ENCODE data around the gene CMTR2.
"Not testable (repeated sequence)": the region's sequence is repeated elsewhere in the genome, so short reads cannot be mapped to it uniquely, and the experiment has no call there.

The CMTR2 gene, protein sequence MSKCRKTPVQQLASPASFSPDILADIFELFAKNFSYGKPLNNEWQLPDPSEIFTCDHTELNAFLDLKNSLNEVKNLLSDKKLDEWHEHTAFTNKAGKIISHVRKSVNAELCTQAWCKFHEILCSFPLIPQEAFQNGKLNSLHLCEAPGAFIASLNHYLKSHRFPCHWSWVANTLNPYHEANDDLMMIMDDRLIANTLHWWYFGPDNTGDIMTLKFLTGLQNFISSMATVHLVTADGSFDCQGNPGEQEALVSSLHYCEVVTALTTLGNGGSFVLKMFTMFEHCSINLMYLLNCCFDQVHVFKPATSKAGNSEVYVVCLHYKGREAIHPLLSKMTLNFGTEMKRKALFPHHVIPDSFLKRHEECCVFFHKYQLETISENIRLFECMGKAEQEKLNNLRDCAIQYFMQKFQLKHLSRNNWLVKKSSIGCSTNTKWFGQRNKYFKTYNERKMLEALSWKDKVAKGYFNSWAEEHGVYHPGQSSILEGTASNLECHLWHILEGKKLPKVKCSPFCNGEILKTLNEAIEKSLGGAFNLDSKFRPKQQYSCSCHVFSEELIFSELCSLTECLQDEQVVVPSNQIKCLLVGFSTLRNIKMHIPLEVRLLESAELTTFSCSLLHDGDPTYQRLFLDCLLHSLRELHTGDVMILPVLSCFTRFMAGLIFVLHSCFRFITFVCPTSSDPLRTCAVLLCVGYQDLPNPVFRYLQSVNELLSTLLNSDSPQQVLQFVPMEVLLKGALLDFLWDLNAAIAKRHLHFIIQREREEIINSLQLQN

DNA sequence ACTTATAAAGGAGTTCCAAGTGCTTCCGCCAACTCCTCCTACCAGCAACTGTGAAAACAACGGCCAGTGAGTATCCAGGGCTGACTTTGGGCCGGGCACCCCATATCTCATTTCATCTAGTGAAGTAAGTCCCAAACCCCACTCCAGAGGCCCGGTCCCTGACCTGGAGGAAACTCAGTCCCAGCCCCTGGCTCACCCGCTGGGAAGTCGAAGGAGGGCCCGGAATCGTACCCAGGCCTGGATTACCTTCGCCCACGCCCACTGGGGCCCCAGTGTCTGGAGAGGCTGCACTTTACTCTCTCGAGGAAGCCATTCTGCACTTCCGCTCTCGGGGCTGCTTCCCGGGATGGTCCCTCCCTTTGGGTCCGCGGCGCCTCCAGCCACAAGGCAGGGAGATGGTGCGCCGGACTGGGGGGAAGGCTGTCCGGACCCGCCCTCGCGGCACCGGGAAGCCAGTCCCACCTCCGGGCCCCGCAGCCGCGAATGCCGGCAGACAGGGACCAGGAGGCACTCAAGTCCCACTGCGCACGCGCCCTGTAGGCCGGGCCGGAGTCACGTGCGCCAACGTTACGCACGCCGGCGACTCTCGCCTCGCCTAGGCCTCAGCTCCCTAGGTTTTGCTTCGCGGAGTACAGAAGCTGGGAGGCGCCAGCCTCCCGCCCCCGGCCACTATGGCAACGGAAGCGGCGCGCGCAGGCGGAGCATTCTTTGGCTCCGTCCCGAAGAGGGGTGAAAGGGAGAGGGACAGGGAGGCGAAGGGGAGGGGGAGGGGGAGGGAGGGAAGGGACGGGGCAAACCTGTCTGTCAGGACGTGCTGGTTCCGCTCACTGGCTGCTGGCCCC, at the start of gene CMTR2:
Gene CMTR2, minus strand, starts transcription at position 513 of the 842 bp plus-strand sequence. CDS start 3,482 bp downstream, outside the sequence.
- no peaks in the 10 kb centered on the region for H3K9me3 ChIP-seq (ENCODE audit: low read length)
- H3K27me3 ChIP-seq (ENCODE audit: insufficient read depth, low read length) = no peaks in the 10 kb centered on the region
- peak within 1 kb of the TSS; percentile 90 for H3K4me3 ChIP-seq (ENCODE audit: low read length)
- H3K36me3 ChIP-seq (ENCODE audit: insufficient read depth, low read length) = peaks cover 30% of the 10 kb centered on the region
- peak within 1 kb of the TSS; percentile 95 for H2AFZ ChIP-seq (ENCODE audit: low read depth, low read length)
- peaks cover 14% of the 10 kb centered on the region for H3K4me1 ChIP-seq (ENCODE audit: insufficient read depth, low read length)

DNA sequence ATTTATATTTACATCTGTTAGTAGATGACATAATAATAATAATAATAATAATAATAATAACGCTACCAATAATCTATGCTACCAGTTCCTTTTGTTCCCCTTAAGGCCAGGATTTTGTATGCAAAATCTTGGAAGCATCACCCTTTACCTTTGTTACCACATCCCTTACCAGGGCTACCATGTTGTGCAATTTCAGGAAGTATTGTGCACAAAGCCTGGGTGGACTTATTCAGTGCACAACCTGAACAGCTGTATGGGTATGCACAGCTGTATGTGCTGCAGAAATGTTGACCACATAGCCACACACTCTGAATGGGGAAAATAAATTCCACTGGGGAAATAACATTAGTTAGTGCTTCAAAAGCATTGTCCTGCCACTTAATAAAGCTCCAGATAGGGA, 49.4 kb upstream of the CMTR2 start:
- Histone ChIP-seq H3K4me1 (ENCODE audit: insufficient read depth, low read length) (no peaks in the 10 kb centered on the region), H3K9me3 (ENCODE audit: low read length) (no peaks in the 10 kb centered on the region), H2AFZ (ENCODE audit: low read depth, low read length) (no peak overlapping the region), H3K4me3 (ENCODE audit: low read length) (no peak overlapping the region), H3K27me3 (ENCODE audit: insufficient read depth, low read length) (no peaks in the 10 kb centered on the region), H3K36me3 (ENCODE audit: insufficient read depth, low read length) (no peaks in the 10 kb centered on the region)

DNA sequence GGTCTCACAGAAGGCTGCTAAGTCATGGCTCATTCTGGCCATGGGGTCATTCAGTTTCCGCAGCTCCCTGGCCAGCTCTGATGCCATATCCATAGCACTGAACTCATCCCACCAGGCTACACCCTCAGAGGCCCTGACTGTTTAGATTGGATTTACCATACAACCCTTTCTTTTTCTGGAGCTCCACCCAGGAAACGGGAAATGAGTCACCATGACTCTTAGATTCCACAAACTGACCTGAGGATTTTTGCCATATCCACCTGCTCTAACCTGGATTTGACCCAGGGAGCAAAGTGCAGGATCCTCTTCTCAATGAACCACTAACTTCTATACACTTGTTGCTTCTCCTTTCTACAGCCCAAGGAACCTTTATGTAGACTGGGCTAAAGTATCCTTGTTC, 49.0 kb upstream of the CMTR2 start:
- no peak overlapping the region for H2AFZ ChIP-seq (ENCODE audit: low read depth, low read length)
- H3K9me3 ChIP-seq (ENCODE audit: low read length) = no peaks in the 10 kb centered on the region
- no peaks in the 10 kb centered on the region for H3K36me3 ChIP-seq (ENCODE audit: insufficient read depth, low read length)
- no peak overlapping the region for H3K4me3 ChIP-seq (ENCODE audit: low read length)
- H3K27me3 ChIP-seq (ENCODE audit: insufficient read depth, low read length) = no peaks in the 10 kb centered on the region
- H3K4me1 ChIP-seq (ENCODE audit: insufficient read depth, low read length) = no peaks in the 10 kb centered on the region

DNA sequence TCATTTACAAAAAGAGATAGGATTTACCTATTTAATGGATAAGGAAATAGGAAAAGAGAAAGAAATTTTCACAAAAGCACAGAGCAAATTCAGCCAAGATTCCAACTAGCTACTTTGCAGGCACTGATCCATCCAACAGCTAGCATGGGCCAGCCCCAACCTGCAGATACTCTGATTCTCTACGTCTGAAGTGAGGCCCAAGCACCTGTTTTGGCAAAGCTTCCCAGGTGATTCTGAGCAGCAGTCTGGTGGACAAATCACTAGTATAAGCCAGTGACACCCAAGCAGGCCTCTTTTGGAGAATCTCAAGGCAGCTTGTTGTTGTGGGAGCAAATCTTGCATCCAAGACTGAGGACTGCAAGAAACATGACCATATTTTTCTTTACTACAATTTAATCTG, 48.4 kb upstream of the CMTR2 start:
- H3K36me3 ChIP-seq (ENCODE audit: insufficient read depth, low read length) = no peaks in the 10 kb centered on the region
- H2AFZ ChIP-seq (ENCODE audit: low read depth, low read length) = no peak overlapping the region
- no peaks in the 10 kb centered on the region for H3K27me3 ChIP-seq (ENCODE audit: insufficient read depth, low read length)
- no peaks in the 10 kb centered on the region for H3K4me1 ChIP-seq (ENCODE audit: insufficient read depth, low read length)
- no peak overlapping the region for H3K4me3 ChIP-seq (ENCODE audit: low read length)
- H3K9me3 ChIP-seq (ENCODE audit: low read length) = no peaks in the 10 kb centered on the region

DNA sequence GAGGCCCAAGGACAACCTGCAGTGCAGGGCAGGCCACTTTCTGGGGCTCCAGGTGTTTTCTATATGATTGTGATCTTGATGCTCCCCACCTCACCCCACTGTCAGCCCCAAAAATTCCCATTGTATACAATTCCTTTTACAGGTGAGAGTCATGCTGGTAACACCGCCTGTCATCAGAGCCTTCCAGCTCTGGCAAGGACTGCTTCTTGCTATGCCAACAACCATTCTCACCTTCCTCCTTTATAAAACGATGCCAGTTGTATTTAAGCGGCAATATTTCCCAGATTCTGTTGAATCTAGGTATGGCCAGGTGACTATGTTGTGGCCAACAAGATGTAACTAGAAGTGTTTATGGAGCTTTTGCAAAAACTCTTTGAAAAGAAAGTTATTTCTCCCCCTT, 38.9 kb upstream of the CMTR2 start:
- Histone ChIP-seq H2AFZ (ENCODE audit: low read depth, low read length) (no peak overlapping the region), H3K27me3 (ENCODE audit: insufficient read depth, low read length) (no peaks in the 10 kb centered on the region), H3K36me3 (ENCODE audit: insufficient read depth, low read length) (no peaks in the 10 kb centered on the region), H3K9me3 (ENCODE audit: low read length) (no peaks in the 10 kb centered on the region), H3K4me1 (ENCODE audit: insufficient read depth, low read length) (no peaks in the 10 kb centered on the region), H3K4me3 (ENCODE audit: low read length) (no peak overlapping the region)

DNA sequence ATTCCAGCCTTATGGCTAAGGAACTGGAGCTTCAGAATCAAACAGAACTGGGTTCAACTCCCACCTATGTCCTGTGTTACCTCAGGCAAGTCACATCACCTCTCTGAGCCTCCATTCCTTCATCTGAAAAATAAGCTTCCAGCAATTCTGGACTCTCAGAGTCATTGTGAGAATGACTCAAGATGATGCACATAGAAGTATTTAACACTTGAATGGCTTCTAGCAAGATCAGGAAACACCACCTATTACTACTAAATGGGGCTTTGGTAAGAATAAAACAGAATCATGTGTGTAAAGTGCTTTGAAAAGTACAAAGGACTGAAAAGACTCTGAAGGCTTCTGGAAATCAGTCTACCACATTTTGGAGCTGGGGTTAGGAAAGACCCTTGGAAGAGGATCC, 38.5 kb upstream of the CMTR2 start:
- Histone ChIP-seq H2AFZ (ENCODE audit: low read depth, low read length) (no peak overlapping the region), H3K9me3 (ENCODE audit: low read length) (no peaks in the 10 kb centered on the region), H3K27me3 (ENCODE audit: insufficient read depth, low read length) (no peaks in the 10 kb centered on the region), H3K4me3 (ENCODE audit: low read length) (no peak overlapping the region), H3K4me1 (ENCODE audit: insufficient read depth, low read length) (no peaks in the 10 kb centered on the region), H3K36me3 (ENCODE audit: insufficient read depth, low read length) (no peaks in the 10 kb centered on the region)

DNA sequence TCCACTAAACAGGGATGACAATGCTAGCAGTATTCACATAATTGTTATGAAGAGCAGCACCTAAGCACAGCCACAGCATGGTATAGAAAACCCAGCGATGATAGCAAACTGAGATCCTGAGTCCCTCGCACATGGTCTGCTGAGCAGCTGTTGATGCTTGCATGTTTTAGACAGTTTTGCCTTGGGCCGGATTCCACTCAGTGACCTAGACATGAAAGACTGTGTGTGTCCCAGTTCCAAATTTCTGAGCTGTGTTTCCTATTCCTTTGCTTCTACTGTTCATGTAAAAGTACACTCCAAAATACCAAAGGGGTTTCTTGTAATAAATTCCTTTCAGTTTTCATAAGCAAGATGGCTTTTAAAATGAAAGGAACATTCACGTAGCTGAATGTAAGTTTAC, 30.8 kb upstream of the CMTR2 start:
- H3K4me1 ChIP-seq (ENCODE audit: insufficient read depth, low read length) = no peaks in the 10 kb centered on the region
- H3K4me3 ChIP-seq (ENCODE audit: low read length) = no peak overlapping the region
- no peaks in the 10 kb centered on the region for H3K27me3 ChIP-seq (ENCODE audit: insufficient read depth, low read length)
- no peaks in the 10 kb centered on the region for H3K36me3 ChIP-seq (ENCODE audit: insufficient read depth, low read length)
- H2AFZ ChIP-seq (ENCODE audit: low read depth, low read length) = no peak overlapping the region
- no peaks in the 10 kb centered on the region for H3K9me3 ChIP-seq (ENCODE audit: low read length)

DNA sequence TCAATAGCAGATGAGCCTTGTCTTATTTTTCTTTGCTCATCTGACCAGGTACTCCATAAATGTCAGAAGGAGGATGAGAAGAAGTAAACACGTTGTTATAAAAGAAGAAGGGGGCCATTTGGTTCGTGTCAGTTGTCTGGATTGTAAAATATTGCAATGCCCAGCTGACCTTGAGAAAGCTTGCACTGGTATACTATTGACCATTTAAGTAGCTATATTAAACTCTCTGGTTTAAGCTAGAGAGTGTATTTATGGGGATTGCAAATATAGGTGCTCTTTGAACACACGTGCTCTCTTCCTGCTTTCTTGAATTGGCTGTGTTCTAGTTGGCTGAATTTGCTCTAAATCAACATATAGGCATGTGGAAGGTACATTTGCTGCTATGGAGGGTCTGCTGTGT, 26.1 kb upstream of the CMTR2 start:
- no peaks in the 10 kb centered on the region for H3K9me3 ChIP-seq (ENCODE audit: low read length)
- no peaks in the 10 kb centered on the region for H3K36me3 ChIP-seq (ENCODE audit: insufficient read depth, low read length)
- no peaks in the 10 kb centered on the region for H3K27me3 ChIP-seq (ENCODE audit: insufficient read depth, low read length)
- no peak overlapping the region for H2AFZ ChIP-seq (ENCODE audit: low read depth, low read length)
- no peaks in the 10 kb centered on the region for H3K4me1 ChIP-seq (ENCODE audit: insufficient read depth, low read length)
- H3K4me3 ChIP-seq (ENCODE audit: low read length) = no peak overlapping the region

DNA sequence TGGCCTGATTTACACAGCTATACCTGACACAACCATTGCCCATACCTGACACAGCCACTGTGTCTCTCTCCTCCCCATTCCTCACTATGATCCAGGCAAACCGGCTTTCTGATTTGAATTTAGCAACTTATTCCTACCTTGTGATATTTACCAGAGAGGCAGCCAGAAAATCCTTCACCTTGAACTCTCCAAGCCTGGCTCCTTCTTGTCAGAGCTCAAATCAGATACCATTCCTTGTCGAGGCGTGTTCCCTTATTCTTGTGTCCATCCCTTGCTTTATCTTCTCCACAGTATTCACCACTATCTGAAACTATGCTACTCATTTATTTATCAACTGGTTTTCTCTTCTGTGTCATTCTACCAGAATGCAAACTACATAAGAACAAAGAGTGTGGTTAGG, 24.4 kb upstream of the CMTR2 start:
- H3K36me3 ChIP-seq (ENCODE audit: insufficient read depth, low read length); H3K4me1 ChIP-seq (ENCODE audit: insufficient read depth, low read length); H3K9me3 ChIP-seq (ENCODE audit: low read length); H2AFZ ChIP-seq (ENCODE audit: low read depth, low read length); H3K4me3 ChIP-seq (ENCODE audit: low read length); H3K27me3 ChIP-seq (ENCODE audit: insufficient read depth, low read length): not testable (repeated sequence)

DNA sequence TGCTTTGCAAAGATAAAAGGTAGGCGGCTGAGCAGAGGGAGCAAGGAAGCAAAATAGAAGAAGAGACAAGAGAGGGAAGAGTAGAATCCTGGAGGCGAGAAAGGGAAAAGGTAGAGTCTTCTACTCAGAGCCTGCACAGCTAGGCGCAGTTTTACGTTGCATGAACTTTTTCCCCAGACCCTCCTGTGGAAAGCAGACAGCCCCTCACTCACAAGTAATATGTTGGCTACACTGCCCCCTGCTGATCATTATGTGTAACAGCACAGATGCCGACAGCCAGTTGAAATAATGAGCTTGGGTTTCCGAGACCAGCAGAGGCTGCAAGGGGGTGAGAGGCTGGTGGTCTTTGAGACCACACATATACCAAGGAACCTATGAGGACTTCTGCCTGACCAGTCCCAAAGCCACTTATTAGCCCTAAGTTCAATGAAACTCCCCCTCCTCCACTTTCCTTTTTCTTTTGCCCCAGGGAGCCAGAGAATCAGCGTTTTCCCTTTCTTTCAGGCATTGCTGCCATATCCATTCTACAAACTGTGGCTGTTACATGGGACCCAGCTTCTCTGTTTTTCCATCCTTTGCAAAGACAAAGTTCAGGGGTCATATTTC, 22.5 kb upstream of the CMTR2 start:
- Histone ChIP-seq H2AFZ (ENCODE audit: low read depth, low read length) (no peak overlapping the region), H3K4me1 (ENCODE audit: insufficient read depth, low read length) (no peaks in the 10 kb centered on the region), H3K9me3 (ENCODE audit: low read length) (no peaks in the 10 kb centered on the region), H3K4me3 (ENCODE audit: low read length) (no peak overlapping the region), H3K27me3 (ENCODE audit: insufficient read depth, low read length) (no peaks in the 10 kb centered on the region), H3K36me3 (ENCODE audit: insufficient read depth, low read length) (no peaks in the 10 kb centered on the region)

DNA sequence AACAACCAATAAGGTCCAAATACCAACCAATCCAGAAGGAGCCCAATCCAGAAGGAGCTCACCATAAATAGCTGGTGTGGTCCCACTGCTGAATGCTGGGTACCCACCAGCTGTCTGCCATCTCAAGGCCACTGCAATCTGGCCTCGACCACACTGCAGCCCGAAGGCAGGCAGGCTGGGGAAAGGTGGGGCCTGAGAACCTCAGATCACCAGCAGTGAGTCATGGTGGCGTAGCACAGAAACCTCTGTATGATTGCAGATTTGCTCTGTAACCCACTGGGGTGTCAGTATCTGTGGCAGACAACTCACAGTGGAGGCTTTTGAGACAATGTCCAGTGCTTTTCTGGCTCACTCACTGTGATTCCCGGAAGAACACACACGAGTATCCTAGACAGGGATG, 14.7 kb upstream of the CMTR2 start:
- H3K36me3 ChIP-seq (ENCODE audit: insufficient read depth, low read length) = no peaks in the 10 kb centered on the region
- no peaks in the 10 kb centered on the region for H3K27me3 ChIP-seq (ENCODE audit: insufficient read depth, low read length)
- no peaks in the 10 kb centered on the region for H3K4me1 ChIP-seq (ENCODE audit: insufficient read depth, low read length)
- H3K4me3 ChIP-seq (ENCODE audit: low read length) = no peak overlapping the region
- no peaks in the 10 kb centered on the region for H3K9me3 ChIP-seq (ENCODE audit: low read length)
- H2AFZ ChIP-seq (ENCODE audit: low read depth, low read length) = no peak overlapping the region

DNA sequence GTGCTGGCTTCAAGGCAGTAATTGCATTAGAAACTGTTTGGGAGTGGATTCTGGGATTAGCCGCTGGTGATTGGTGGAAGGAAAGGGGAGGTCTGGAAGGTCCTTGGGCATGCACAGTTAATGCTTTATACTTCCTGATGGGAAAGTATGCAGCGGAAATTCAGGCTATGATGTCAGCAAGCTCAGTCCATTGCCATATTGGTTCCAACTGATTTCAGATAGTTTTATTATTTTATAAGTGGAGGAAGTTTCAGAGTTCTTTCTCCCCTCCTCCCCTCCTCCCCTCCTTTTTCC, 8.1 kb upstream of the CMTR2 start:
- peaks cover 3% of the 10 kb centered on the region for H3K27me3 ChIP-seq (ENCODE audit: insufficient read depth, low read length)
- no peak overlapping the region for H3K4me3 ChIP-seq (ENCODE audit: low read length)
- no peaks in the 10 kb centered on the region for H3K36me3 ChIP-seq (ENCODE audit: insufficient read depth, low read length)
- no peak overlapping the region for H2AFZ ChIP-seq (ENCODE audit: low read depth, low read length)
- H3K4me1 ChIP-seq (ENCODE audit: insufficient read depth, low read length) = no peaks in the 10 kb centered on the region
- no peaks in the 10 kb centered on the region for H3K9me3 ChIP-seq (ENCODE audit: low read length)

Data from neuron (in vitro differentiated cells).